Peyer's patch (tissue), 4 donors: ENCODE results near the gene CLCN4. TPM values are rescaled to one million over a fixed set of nuclear protein-coding genes. Genes with fewer than 3 reads are reported as not detected.

Source experiments
- DNase-seq, 3 donors: peaks; one replicate each; pipeline ENCODE4 v3.0.0-alpha.2; 2017 to 2019
- H3K27ac ChIP-seq, 4 donors: fragments of 200-600 bp; sonication (generic); one replicate each; pipeline ENCODE4 v1.5.1; 2016 to 2019
- H3K27me3 ChIP-seq, 2 donors: fragments of 200-600 bp; sonication (generic); one replicate each; pipeline ENCODE4 v1.5.1; 2019
- H3K36me3 ChIP-seq, 3 donors: fragments of 200-600 bp; sonication (generic); one replicate each; pipeline ENCODE4 v1.5.1; 2016 to 2019
- H3K4me1 ChIP-seq, 4 donors: fragments of 200-600 bp; sonication (generic); one replicate each; pipeline ENCODE4 v1.5.1; 2016 to 2019
- H3K4me3 ChIP-seq, 4 donors: fragments of 200-600 bp; sonication (generic); 1 replicate in 3 of 4; 2 replicates in 1 of 4; pipeline ENCODE4 v1.5.1; 2016 to 2019; ENCODE audit warnings: mild to moderate bottlenecking in 1 of 4
- H3K9me3 ChIP-seq, 4 donors: fragments of 200-600 bp; sonication (generic); one replicate each; pipeline ENCODE4 v1.5.1; 2016 to 2019; ENCODE audit warnings: mild to moderate bottlenecking in 1 of 4
- CTCF ChIP-seq, 6 experiments: fragments of 450-650 bp in 4 of 6; fragments of 200-600 bp in 2 of 6; sonication (generic) in 1 of 6; IDR thresholded peaks; one replicate each; pipeline ENCODE4 v1.5.1; 2017 to 2019; ENCODE audit warnings: antibody characterized with exemption in 6 of 6, mild to moderate bottlenecking in 3 of 6, moderate library complexity in 1 of 6
- POLR2A ChIP-seq, 2 donors: fragments of 450-650 bp; IDR thresholded peaks; one replicate each; pipeline ENCODE4 v1.5.1; 2017; ENCODE audit warnings: antibody characterized with exemption in 2 of 2, mild to moderate bottlenecking in 2 of 2, moderate library complexity in 2 of 2
- total RNA-seq, 4 donors: library from RNA; depleted of rRNA; stranded (reverse); fragments of >200 nt; gene quantifications; one replicate each; pipeline ENCODE4 v1.1.0, GENCODE V29; 2016

The CLCN4 gene
- total RNA-seq, 4 donors from 2014 or later, result 0.35 to 4.3 (median 1.7) TPM; not detected in 1

- no peak overlapping the region for H3K4me3 ChIP-seq
- H3K27me3 ChIP-seq, result no peaks in the 10 kb centered on the region
- no peak for TF ChIP-seq CTCF (IDR thresholded peaks at IDR 0.05)
- no peak for TF ChIP-seq POLR2A (IDR thresholded peaks at IDR 0.05)
These were observed 14.5 kb downstream of the CLCN4 start for GRCh38 chrX:10171249-10171648.

GRCh38 chrX:10172877-10173276 lies 16.1 kb downstream of the CLCN4 start:
- Histone ChIP-seq H3K27ac (no peak overlapping the region), H3K4me1 (peaks cover 0 to 11% (median 0%) of the 10 kb centered on the region in 4 donors), H3K27me3 (no peaks in the 10 kb centered on the region), H3K9me3 (no peaks in the 10 kb centered on the region), H3K36me3 (no peaks in the 10 kb centered on the region), H3K4me3 (no peak overlapping the region)
- no peak for DNase-seq
- TF ChIP-seq POLR2A (IDR thresholded peaks at IDR 0.05) (no peak), CTCF (IDR thresholded peaks at IDR 0.05) (no peak)

More at GRCh38 chrX:10171249-10171648, 14.5 kb downstream of the CLCN4 start:
- DNase-seq, result no peak
- H3K9me3 ChIP-seq, result no peaks in the 10 kb centered on the region
- H3K27ac ChIP-seq, result no peak overlapping the region
- no peaks in the 10 kb centered on the region for H3K36me3 ChIP-seq
- peaks cover 0 to 6% (median 0%) of the 10 kb centered on the region in 4 donors for H3K4me1 ChIP-seq

GRCh38 chrX:10173331-10173900 lies 16.6 kb downstream of the CLCN4 start:
- H3K36me3 ChIP-seq, result no peaks in the 10 kb centered on the region
- peak overlapping the region in 1 of 4 donors; percentile 28 for H3K4me3 ChIP-seq
- no peaks in the 10 kb centered on the region for H3K9me3 ChIP-seq
- H3K27ac ChIP-seq, result no peak overlapping the region
- no peak for DNase-seq
- no peaks in the 10 kb centered on the region for H3K27me3 ChIP-seq
- peaks cover 0 to 11% (median 0%) of the 10 kb centered on the region in 4 donors for H3K4me1 ChIP-seq
- no peak for TF ChIP-seq POLR2A (IDR thresholded peaks at IDR 0.05)
- no peak for TF ChIP-seq CTCF (IDR thresholded peaks at IDR 0.05)

- Histone ChIP-seq H3K27ac (no peak overlapping the region), H3K4me1 (peaks cover 0 to 11% (median 0%) of the 10 kb centered on the region in 4 donors), H3K4me3 (no peak overlapping the region), H3K36me3 (no peaks in the 10 kb centered on the region), H3K9me3 (no peaks in the 10 kb centered on the region), H3K27me3 (no peaks in the 10 kb centered on the region)
- no peak for DNase-seq
- TF ChIP-seq CTCF (IDR thresholded peaks at IDR 0.05), result no peak
- no peak for TF ChIP-seq POLR2A (IDR thresholded peaks at IDR 0.05)
These were observed 17.3 kb downstream of the CLCN4 start for GRCh38 chrX:10174051-10174450.

- Histone ChIP-seq H3K27ac (no peak overlapping the region), H3K9me3 (no peaks in the 10 kb centered on the region), H3K4me1 (peaks cover 0 to 11% (median 0%) of the 10 kb centered on the region in 4 donors), H3K27me3 (no peaks in the 10 kb centered on the region), H3K4me3 (no peak overlapping the region), H3K36me3 (no peaks in the 10 kb centered on the region)
- no peak for DNase-seq
- TF ChIP-seq CTCF (IDR thresholded peaks at IDR 0.05) (no peak), POLR2A (IDR thresholded peaks at IDR 0.05) (no peak)
These were observed 18.0 kb downstream of the CLCN4 start for GRCh38 chrX:10174810-10175209.
